Stomach (tissue), 9 donors: Measurements from ENCODE around the gene PLD2. TPM values are rescaled to one million over a fixed set of nuclear protein-coding genes. Genes with fewer than 3 reads are reported as not detected.
A peak's percentile ranks its signal among the peaks of the same experiment; 100 is the strongest.

Experiments
- DNase-seq, 2 donors: peaks; one replicate each; pipeline versions ENCODE4 v3.0.0 to v3.0.0-alpha.2; 2013 to 2019
- H3K27ac ChIP-seq, 5 donors: fragments of 200-600 bp in 4 of 5; sonication (generic) in 4 of 5; one replicate each; pipeline ENCODE4 v1.5.1; 2013 to 2019; ENCODE audit warnings: mild to moderate bottlenecking in 1 of 5, moderate library complexity in 1 of 5
- H3K27me3 ChIP-seq, 3 donors: fragments of 200-600 bp; sonication (generic); one replicate each; pipeline ENCODE4 v1.5.1; 2017 to 2019; ENCODE audit warnings: mixed run types in 1 of 3
- H3K36me3 ChIP-seq, 4 donors: fragments of 200-600 bp; sonication (generic); 1 replicate in 3 of 4; 2 replicates in 1 of 4; pipeline ENCODE4 v1.5.1; 2016 to 2019
- H3K4me1 ChIP-seq, 4 donors: fragments of 200-600 bp; sonication (generic); one replicate each; pipeline ENCODE4 v1.5.1; 2016 to 2019
- H3K4me3 ChIP-seq, 4 donors: fragments of 200-600 bp; sonication (generic) in 3 of 4; one replicate each; pipeline ENCODE4 v1.5.1; 2016 to 2019; ENCODE audit warnings: mild to moderate bottlenecking in 1 of 4
- H3K9me3 ChIP-seq, 4 donors: fragments of 200-600 bp; sonication (generic); one replicate each; pipeline ENCODE4 v1.5.1; 2016 to 2019
- EP300 ChIP-seq: sonication (generic); formaldehyde crosslinking; IDR thresholded peaks from one replicate; pipeline ENCODE4 v1.6.1; 2017; ENCODE audit warnings: antibody characterized with exemption
- POLR2A ChIP-seq, 4 donors: fragments of 450-650 bp; IDR thresholded peaks; one replicate each; pipeline ENCODE4 v1.6.1; 2016; ENCODE audit warnings: antibody characterized with exemption in 4 of 4, control low read depth in 2 of 4, mild to moderate bottlenecking in 1 of 4, moderate library complexity in 1 of 4
- POLR2AphosphoS5 ChIP-seq, 3 donors: sonication (generic); formaldehyde crosslinking; IDR thresholded peaks; one replicate each; pipeline ENCODE4 v1.6.1; 2016; ENCODE audit warnings: antibody characterized with exemption in 3 of 3
- WGBS, 5 donors: extraction: QIAGEN DNeasy Blood & Tissue Kit in 3 of 5; methylation state at CpG; one replicate each; pipeline versions ENCODE4 v1.1.5 to v1.1.7; 2013 to 2018; 5-methylcytosine and 5-hydroxymethylcytosine counted together
- intact Hi-C: fragments of 100-400 bp; cut with DNase I; formaldehyde crosslinking; loops from one replicate; pipeline ENCODE4 v1.15.1; 2023; ENCODE audit warnings: low total_unique reads
- polyA plus RNA-seq, 3 donors: library from polyadenylated mRNA; stranded (reverse); fragments of 200-250 nt; gene quantifications; one replicate each; pipeline ENCODE4 v1.2.3, GENCODE V29; 2013
- total RNA-seq, 5 donors: library from RNA; depleted of rRNA; stranded (reverse); fragments of >200 nt; gene quantifications; one replicate each; pipeline versions ENCODE4 v1.1.0 to v1.2.3, GENCODE V29; 2014 to 2016
- TF ChIP-seq, protein P1 (sequence below), 7 experiments: fragments of 450-650 bp in 4 of 7; fragments of 200-600 bp in 3 of 7; sonication (generic) in 3 of 7; IDR thresholded peaks; one replicate each; pipeline ENCODE4 v1.5.1; 2016 to 2019; ENCODE audit warnings: antibody characterized with exemption in 7 of 7, control low read depth in 2 of 7, mild to moderate bottlenecking in 1 of 7
- donor health status: healthy with polysubstance abuse.
- donor health status: Bipolar disorder and iron deficiency.
- donor health status: healthy.

PLD2 gene
- total and polyA plus RNA-seq, 8 donors, result 10.3 to 123 (median 22.7) TPM

DNA sequence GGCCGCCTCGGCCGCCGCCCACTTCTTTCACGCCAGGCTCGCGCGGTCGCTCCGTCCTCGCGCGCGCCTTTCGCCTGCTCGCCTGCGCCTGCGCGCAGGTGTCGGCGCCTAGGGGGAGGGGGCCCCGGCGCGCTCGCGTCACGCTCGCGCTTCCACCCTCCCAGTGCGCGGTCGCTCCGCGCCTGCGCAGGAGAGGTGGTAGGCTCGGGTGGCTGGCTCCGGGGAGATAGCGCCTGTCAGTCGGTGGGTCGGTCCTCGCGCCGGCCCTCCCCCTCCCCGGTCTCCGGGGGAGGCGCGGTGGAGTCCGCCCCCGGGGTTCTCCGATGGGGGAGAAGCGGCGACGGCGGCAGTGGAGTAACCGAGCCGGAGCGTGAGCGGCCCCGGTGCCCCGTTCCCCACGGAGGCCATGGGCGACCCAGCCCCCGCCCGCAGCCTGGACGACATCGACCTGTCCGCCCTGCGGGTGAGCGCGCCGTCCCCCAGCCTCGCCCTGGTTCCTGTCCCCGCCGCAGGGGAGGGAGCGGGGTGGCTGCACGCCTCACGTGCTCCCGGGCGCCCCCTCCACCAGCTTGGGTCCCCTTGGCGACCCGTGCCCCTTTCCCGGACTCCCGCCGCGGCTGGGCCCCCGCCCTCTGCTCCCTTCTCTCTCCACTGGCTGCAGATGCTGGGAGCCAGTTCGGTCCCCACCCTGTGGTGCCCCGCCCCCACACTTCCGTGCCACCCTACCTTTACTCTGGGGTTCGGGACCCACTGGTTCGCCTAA, 26.4 kb downstream of the PLD2 start, which contains the start of gene MINK1:
Gene MINK1 (plus strand): TSS at position 163 of the 763 bp plus-strand sequence. CDS start 244 bp downstream, at position 407.
- H3K4me1 ChIP-seq, result peaks cover 24 to 49% (median 40%) of the 10 kb centered on the region in 4 donors
- peaks cover 0 to 10% (median 2%) of the 10 kb centered on the region in 4 donors for H3K36me3 ChIP-seq
- peak within 1 kb of the TSS; percentile 95 to 98 (median 96) for H3K27ac ChIP-seq
- intact Hi-C loops, result no loop called here
- H3K4me3 ChIP-seq, result peak within 1 kb of the TSS; percentile 84 to 97 (median 96)
- 0 to 1% (median 0%) methylated on average over 31 to 91 of the region's 91 CpGs for WGBS, 5 donors
- H3K9me3 ChIP-seq, result no peaks in the 10 kb centered on the region
- H3K27me3 ChIP-seq, result no peaks in the 10 kb centered on the region
- peak in 2 of 3 donors; percentile 63 to 84 for TF ChIP-seq POLR2AphosphoS5 (IDR thresholded peaks at IDR 0.05)
- peak in 2 of 4 donors; percentile 42 to 65 for TF ChIP-seq POLR2A (IDR thresholded peaks at IDR 0.05)
- TF ChIP-seq, protein P1, sequence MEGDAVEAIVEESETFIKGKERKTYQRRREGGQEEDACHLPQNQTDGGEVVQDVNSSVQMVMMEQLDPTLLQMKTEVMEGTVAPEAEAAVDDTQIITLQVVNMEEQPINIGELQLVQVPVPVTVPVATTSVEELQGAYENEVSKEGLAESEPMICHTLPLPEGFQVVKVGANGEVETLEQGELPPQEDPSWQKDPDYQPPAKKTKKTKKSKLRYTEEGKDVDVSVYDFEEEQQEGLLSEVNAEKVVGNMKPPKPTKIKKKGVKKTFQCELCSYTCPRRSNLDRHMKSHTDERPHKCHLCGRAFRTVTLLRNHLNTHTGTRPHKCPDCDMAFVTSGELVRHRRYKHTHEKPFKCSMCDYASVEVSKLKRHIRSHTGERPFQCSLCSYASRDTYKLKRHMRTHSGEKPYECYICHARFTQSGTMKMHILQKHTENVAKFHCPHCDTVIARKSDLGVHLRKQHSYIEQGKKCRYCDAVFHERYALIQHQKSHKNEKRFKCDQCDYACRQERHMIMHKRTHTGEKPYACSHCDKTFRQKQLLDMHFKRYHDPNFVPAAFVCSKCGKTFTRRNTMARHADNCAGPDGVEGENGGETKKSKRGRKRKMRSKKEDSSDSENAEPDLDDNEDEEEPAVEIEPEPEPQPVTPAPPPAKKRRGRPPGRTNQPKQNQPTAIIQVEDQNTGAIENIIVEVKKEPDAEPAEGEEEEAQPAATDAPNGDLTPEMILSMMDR (IDR thresholded peaks at IDR 0.05), result no peak
- TF ChIP-seq EP300, result no peak
- DNase-seq, result peak; percentile 93 to 98

DNA sequence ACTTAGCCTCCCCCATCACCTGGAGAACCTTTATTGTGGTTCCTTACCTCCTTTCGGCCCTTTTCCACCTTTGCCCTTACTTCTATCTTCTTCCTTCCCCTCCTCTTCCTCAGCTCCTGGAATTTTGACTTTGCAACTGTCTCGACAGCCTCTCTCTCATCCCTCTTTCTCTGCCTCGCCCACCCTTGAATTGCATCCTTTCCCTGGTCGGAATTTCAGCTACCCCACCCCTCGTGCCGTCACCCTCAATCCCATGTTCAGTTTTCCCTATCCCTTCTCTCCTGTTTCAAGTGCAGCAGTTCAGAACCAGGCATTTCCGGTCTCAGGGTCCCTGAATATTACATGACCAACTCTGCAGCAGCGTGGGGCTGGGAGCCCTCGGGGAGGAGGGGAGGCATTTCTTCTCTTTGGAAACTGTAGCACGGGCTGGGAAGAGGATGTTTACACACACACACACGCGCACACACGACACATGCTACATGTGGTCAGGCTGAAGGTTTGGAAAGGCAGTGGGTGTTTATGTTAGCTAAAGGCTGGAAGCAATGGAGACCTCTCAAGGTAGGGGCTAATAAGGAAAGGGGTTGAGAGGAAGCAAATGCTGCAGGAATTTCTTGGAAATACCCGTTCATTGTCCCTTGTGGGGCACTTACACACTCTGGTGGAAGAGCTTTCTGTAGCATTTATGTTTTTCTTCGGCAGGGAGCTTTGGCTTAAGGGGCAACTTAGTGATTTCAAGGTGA, 27.2 kb downstream of the PLD2 start:
- TF ChIP-seq POLR2AphosphoS5 (IDR thresholded peaks at IDR 0.05), result no peak
- TF ChIP-seq, protein P1 (IDR thresholded peaks at IDR 0.05), result no peak
- no peak for TF ChIP-seq POLR2A (IDR thresholded peaks at IDR 0.05)
- Histone ChIP-seq H3K27me3 (no peaks in the 10 kb centered on the region), H3K36me3 (peaks cover 0 to 11% (median 4%) of the 10 kb centered on the region in 4 donors), H3K4me1 (peaks cover 24 to 56% (median 48%) of the 10 kb centered on the region in 4 donors), H3K27ac (peak overlapping the region; percentile 95 to 98 (median 96)), H3K9me3 (no peaks in the 10 kb centered on the region), H3K4me3 (peak overlapping the region; percentile 84 to 97 (median 96))
- peak in 1 of 2 donors; percentile 84 for DNase-seq
- intact Hi-C loops, result no loop called here
- 2 to 4% (median 3%) methylated on average over 15 of the region's 15 CpGs for WGBS, 5 donors

DNA sequence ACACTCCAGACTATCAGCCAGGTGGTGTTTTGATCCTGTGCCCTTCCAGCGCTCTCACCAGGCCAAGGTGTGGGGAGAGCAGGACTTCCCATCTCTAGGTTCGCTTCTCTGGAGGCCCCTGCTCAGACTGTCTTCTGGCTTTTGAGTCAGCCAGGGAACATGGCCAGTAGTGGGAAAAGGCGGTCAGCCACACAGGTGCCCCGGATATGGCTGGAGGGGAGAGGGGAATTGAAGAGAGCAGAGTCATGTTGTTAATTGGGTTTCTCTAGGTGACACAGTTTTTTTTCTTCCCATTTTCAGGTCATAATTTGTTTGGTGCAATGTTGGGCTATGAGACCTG, 27.7 kb downstream of the PLD2 start:
- H3K27me3 ChIP-seq, result no peaks in the 10 kb centered on the region
- intact Hi-C loops, result no loop called here
- H3K36me3 ChIP-seq, result peaks cover 0 to 11% (median 4%) of the 10 kb centered on the region in 4 donors
- peaks cover 24 to 60% (median 52%) of the 10 kb centered on the region in 4 donors for H3K4me1 ChIP-seq
- TF ChIP-seq, protein P1 (IDR thresholded peaks at IDR 0.05), result no peak
- TF ChIP-seq EP300, result no peak
- DNase-seq, result peak in 1 of 2 donors; percentile 46
- peak overlapping the region; percentile 95 to 98 (median 96) for H3K27ac ChIP-seq
- peak overlapping the region; percentile 84 to 97 (median 96) for H3K4me3 ChIP-seq
- WGBS, 5 donors, result 28 to 62% (median 33%) methylated on average over 4 of the region's 4 CpGs
- no peaks in the 10 kb centered on the region for H3K9me3 ChIP-seq

DNA sequence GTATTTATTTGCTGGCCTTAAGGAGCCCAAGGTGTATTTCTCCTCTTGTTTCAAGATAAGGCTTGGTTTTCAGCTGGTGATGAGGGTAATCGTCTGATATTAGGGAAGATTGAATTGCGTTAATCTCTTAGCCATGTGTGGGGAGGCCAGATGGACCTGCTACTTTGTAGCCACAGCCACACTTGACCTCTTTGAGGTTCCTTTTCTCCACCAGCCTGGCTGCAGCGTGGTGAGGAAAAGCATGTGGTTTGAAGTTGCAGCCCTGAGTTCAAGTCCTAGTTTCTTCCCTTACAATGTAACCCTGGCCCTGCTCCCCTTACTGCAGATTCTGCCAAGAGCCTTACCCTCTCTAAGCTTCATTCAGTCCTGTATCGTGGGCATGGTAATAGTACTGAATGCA, 29.3 kb downstream of the PLD2 start:
- no peak overlapping the region for H3K4me3 ChIP-seq
- peak overlapping the region in 4 of 5 donors; percentile 95 to 96 (median 96) for H3K27ac ChIP-seq
- no peaks in the 10 kb centered on the region for H3K27me3 ChIP-seq
- 57 to 72% (median 67%) methylated on average over 4 of the region's 4 CpGs for WGBS, 5 donors
- DNase-seq, result no peak
- H3K9me3 ChIP-seq, result no peaks in the 10 kb centered on the region
- intact Hi-C loops, result no loop called here
- H3K4me1 ChIP-seq, result peaks cover 24 to 75% (median 62%) of the 10 kb centered on the region in 4 donors
- H3K36me3 ChIP-seq, result peaks cover 0 to 11% (median 4%) of the 10 kb centered on the region in 4 donors
- TF ChIP-seq, protein P1 (IDR thresholded peaks at IDR 0.05), result no peak
- TF ChIP-seq POLR2AphosphoS5 (IDR thresholded peaks at IDR 0.05), result no peak
- no peak for TF ChIP-seq POLR2A (IDR thresholded peaks at IDR 0.05)
- TF ChIP-seq EP300, result no peak
